ENCODE data around the gene ZNF565.
A peak's percentile ranks its signal among the peaks of the same experiment; 100 is the strongest.
"Not testable (repeated sequence)": the region's sequence is repeated elsewhere in the genome, so short reads cannot be mapped to it uniquely, and the experiment has no call there.

ZNF565 gene

GRCh38 chr19:36173846-36174245 lies 40.6 kb downstream of the ZNF565 start:
- not testable (repeated sequence) for H3K36me3 ChIP-seq (ENCODE audit: control insufficient read depth, insufficient read depth, low read length); H3K27ac ChIP-seq (ENCODE audit: low read depth, low read length, severe bottlenecking); H3K4me1 ChIP-seq (ENCODE audit: control insufficient read depth, insufficient read depth, low read length, poor library complexity, severe bottlenecking); H3K4me3 ChIP-seq (ENCODE audit: extremely low read depth, insufficient read depth, low read length, poor library complexity, severe bottlenecking); H3K9me3 ChIP-seq (ENCODE audit: control insufficient read depth, low read length)
- 95 to 96% methylated on average over 3 to 7 of the region's 8 CpGs for WGBS, 2 experiments (ENCODE audit: insufficient coverage in 2 of 2)

GRCh38 chr19:36172852-36173251 lies 41.6 kb downstream of the ZNF565 start:
- Histone ChIP-seq H3K36me3 (ENCODE audit: control insufficient read depth, insufficient read depth, low read length) (no peaks in the 10 kb centered on the region), H3K27ac (ENCODE audit: low read depth, low read length, severe bottlenecking) (no peak overlapping the region), H3K9me3 (ENCODE audit: control insufficient read depth, low read length) (no peaks in the 10 kb centered on the region), H3K4me3 (ENCODE audit: extremely low read depth, insufficient read depth, low read length, poor library complexity, severe bottlenecking) (no peak overlapping the region), H3K4me1 (ENCODE audit: control insufficient read depth, insufficient read depth, low read length, poor library complexity, severe bottlenecking) (peaks cover 4% of the 10 kb centered on the region)
- WGBS, 2 experiments (ENCODE audit: insufficient coverage in 2 of 2): 93% methylated on average over 3 of the region's 5 CpGs; no CpG with 5 or more reads in 1 of the 2 experiments

GRCh38 chr19:36169084-36169760 lies 45.2 kb downstream of the ZNF565 start:
- Histone ChIP-seq H3K4me1 (ENCODE audit: control insufficient read depth, insufficient read depth, low read length, poor library complexity, severe bottlenecking) (peaks cover 4% of the 10 kb centered on the region), H3K27ac (ENCODE audit: low read depth, low read length, severe bottlenecking) (peak overlapping the region; percentile 71), H3K9me3 (ENCODE audit: control insufficient read depth, low read length) (no peaks in the 10 kb centered on the region), H3K4me3 (ENCODE audit: extremely low read depth, insufficient read depth, low read length, poor library complexity, severe bottlenecking) (no peak overlapping the region), H3K36me3 (ENCODE audit: control insufficient read depth, insufficient read depth, low read length) (peaks cover 18% of the 10 kb centered on the region)
- WGBS, 2 experiments (ENCODE audit: insufficient coverage in 2 of 2): 90% methylated on average over 7 to 9 of the region's 9 CpGs

GRCh38 chr19:36163813-36164212 lies 50.7 kb downstream of the ZNF565 start:
- WGBS, 2 experiments (ENCODE audit: insufficient coverage in 2 of 2): 91 to 96% methylated on average over 8 to 12 of the region's 12 CpGs

GRCh38 chr19:36160821-36161596 lies 53.5 kb downstream of the ZNF565 start:
- H3K9me3 ChIP-seq (ENCODE audit: control insufficient read depth, low read length): no peaks in the 10 kb centered on the region
- WGBS, 2 experiments (ENCODE audit: insufficient coverage in 2 of 2): 73 to 74% methylated on average over 6 to 7 of the region's 7 CpGs
- no peaks in the 10 kb centered on the region for H3K4me1 ChIP-seq (ENCODE audit: control insufficient read depth, insufficient read depth, low read length, poor library complexity, severe bottlenecking)
- H3K36me3 ChIP-seq (ENCODE audit: control insufficient read depth, insufficient read depth, low read length): peaks cover 24% of the 10 kb centered on the region
- H3K4me3 ChIP-seq (ENCODE audit: extremely low read depth, insufficient read depth, low read length, poor library complexity, severe bottlenecking): no peak overlapping the region
- no peak overlapping the region for H3K27ac ChIP-seq (ENCODE audit: low read depth, low read length, severe bottlenecking)

More at GRCh38 chr19:36163813-36164212, 50.7 kb downstream of the ZNF565 start:
- H3K27ac ChIP-seq (ENCODE audit: low read depth, low read length, severe bottlenecking): no peak overlapping the region
- H3K9me3 ChIP-seq (ENCODE audit: control insufficient read depth, low read length): no peaks in the 10 kb centered on the region
- no peaks in the 10 kb centered on the region for H3K4me1 ChIP-seq (ENCODE audit: control insufficient read depth, insufficient read depth, low read length, poor library complexity, severe bottlenecking)
- H3K36me3 ChIP-seq (ENCODE audit: control insufficient read depth, insufficient read depth, low read length): peaks cover 34% of the 10 kb centered on the region
- H3K4me3 ChIP-seq (ENCODE audit: extremely low read depth, insufficient read depth, low read length, poor library complexity, severe bottlenecking): no peak overlapping the region

GRCh38 chr19:36153126-36153525 lies 61.3 kb downstream of the ZNF565 start:
- H3K4me1 ChIP-seq (ENCODE audit: control insufficient read depth, insufficient read depth, low read length, poor library complexity, severe bottlenecking): no peaks in the 10 kb centered on the region
- H3K36me3 ChIP-seq (ENCODE audit: control insufficient read depth, insufficient read depth, low read length): peaks cover 57% of the 10 kb centered on the region
- WGBS, 2 experiments (ENCODE audit: insufficient coverage in 2 of 2): 98% methylated on average over 6 to 7 of the region's 10 CpGs
- no peak overlapping the region for H3K27ac ChIP-seq (ENCODE audit: low read depth, low read length, severe bottlenecking)
- no peaks in the 10 kb centered on the region for H3K9me3 ChIP-seq (ENCODE audit: control insufficient read depth, low read length)
- no peak overlapping the region for H3K4me3 ChIP-seq (ENCODE audit: extremely low read depth, insufficient read depth, low read length, poor library complexity, severe bottlenecking)

GRCh38 chr19:36152352-36153091 lies 61.9 kb downstream of the ZNF565 start, which contains the start of gene COX7A1:
Gene COX7A1 (minus strand): TSS chr19:36152447. CDS start chr19:36152407, 40 bp downstream.
- Histone ChIP-seq H3K36me3 (ENCODE audit: control insufficient read depth, insufficient read depth, low read length) (peaks cover 63% of the 10 kb centered on the region), H3K4me3 (ENCODE audit: extremely low read depth, insufficient read depth, low read length, poor library complexity, severe bottlenecking) (no peak within 1 kb of the TSS), H3K27ac (ENCODE audit: low read depth, low read length, severe bottlenecking) (no peak within 1 kb of the TSS), H3K4me1 (ENCODE audit: control insufficient read depth, insufficient read depth, low read length, poor library complexity, severe bottlenecking) (no peaks in the 10 kb centered on the region), H3K9me3 (ENCODE audit: control insufficient read depth, low read length) (no peaks in the 10 kb centered on the region)
- WGBS, 2 experiments (ENCODE audit: insufficient coverage in 2 of 2): 89 to 94% methylated on average over 25 to 34 of the region's 40 CpGs

GRCh38 chr19:36152019-36152351 lies 62.5 kb downstream of the ZNF565 start:
- WGBS, 2 experiments (ENCODE audit: insufficient coverage in 2 of 2): 98 to 99% methylated on average over 12 to 16 of the region's 16 CpGs
- no peak overlapping the region for H3K27ac ChIP-seq (ENCODE audit: low read depth, low read length, severe bottlenecking)
- no peak overlapping the region for H3K4me3 ChIP-seq (ENCODE audit: extremely low read depth, insufficient read depth, low read length, poor library complexity, severe bottlenecking)
- no peaks in the 10 kb centered on the region for H3K4me1 ChIP-seq (ENCODE audit: control insufficient read depth, insufficient read depth, low read length, poor library complexity, severe bottlenecking)
- H3K9me3 ChIP-seq (ENCODE audit: control insufficient read depth, low read length): no peaks in the 10 kb centered on the region
- H3K36me3 ChIP-seq (ENCODE audit: control insufficient read depth, insufficient read depth, low read length): peaks cover 69% of the 10 kb centered on the region

- no peaks in the 10 kb centered on the region for H3K9me3 ChIP-seq (ENCODE audit: control insufficient read depth, low read length)
- peaks cover 75% of the 10 kb centered on the region for H3K36me3 ChIP-seq (ENCODE audit: control insufficient read depth, insufficient read depth, low read length)
- H3K27ac ChIP-seq (ENCODE audit: low read depth, low read length, severe bottlenecking): no peak overlapping the region
- 91 to 95% methylated on average over 23 to 33 of the region's 47 CpGs for whole genome bisulfite sequencing, 2 experiments (ENCODE audit: insufficient coverage in 2 of 2)
- no peak overlapping the region for H3K4me3 ChIP-seq (ENCODE audit: extremely low read depth, insufficient read depth, low read length, poor library complexity, severe bottlenecking)
- no peaks in the 10 kb centered on the region for H3K4me1 ChIP-seq (ENCODE audit: control insufficient read depth, insufficient read depth, low read length, poor library complexity, severe bottlenecking)
These were observed 63.1 kb downstream of the ZNF565 start for GRCh38 chr19:36151144-36152018.

GRCh38 chr19:36150586-36150985 lies 63.9 kb downstream of the ZNF565 start:
- WGBS, 2 experiments (ENCODE audit: insufficient coverage in 2 of 2): 83 to 100% methylated on average over 1 to 2 of the region's 5 CpGs
- H3K4me3 ChIP-seq (ENCODE audit: extremely low read depth, insufficient read depth, low read length, poor library complexity, severe bottlenecking): no peak overlapping the region
- H3K36me3 ChIP-seq (ENCODE audit: control insufficient read depth, insufficient read depth, low read length): peaks cover 83% of the 10 kb centered on the region
- no peaks in the 10 kb centered on the region for H3K4me1 ChIP-seq (ENCODE audit: control insufficient read depth, insufficient read depth, low read length, poor library complexity, severe bottlenecking)
- no peak overlapping the region for H3K27ac ChIP-seq (ENCODE audit: low read depth, low read length, severe bottlenecking)
- H3K9me3 ChIP-seq (ENCODE audit: control insufficient read depth, low read length): no peaks in the 10 kb centered on the region

Data from mesodermal cell (in vitro differentiated cells).